ENCODE data around the gene CD96.

Gene CD96

DNA sequence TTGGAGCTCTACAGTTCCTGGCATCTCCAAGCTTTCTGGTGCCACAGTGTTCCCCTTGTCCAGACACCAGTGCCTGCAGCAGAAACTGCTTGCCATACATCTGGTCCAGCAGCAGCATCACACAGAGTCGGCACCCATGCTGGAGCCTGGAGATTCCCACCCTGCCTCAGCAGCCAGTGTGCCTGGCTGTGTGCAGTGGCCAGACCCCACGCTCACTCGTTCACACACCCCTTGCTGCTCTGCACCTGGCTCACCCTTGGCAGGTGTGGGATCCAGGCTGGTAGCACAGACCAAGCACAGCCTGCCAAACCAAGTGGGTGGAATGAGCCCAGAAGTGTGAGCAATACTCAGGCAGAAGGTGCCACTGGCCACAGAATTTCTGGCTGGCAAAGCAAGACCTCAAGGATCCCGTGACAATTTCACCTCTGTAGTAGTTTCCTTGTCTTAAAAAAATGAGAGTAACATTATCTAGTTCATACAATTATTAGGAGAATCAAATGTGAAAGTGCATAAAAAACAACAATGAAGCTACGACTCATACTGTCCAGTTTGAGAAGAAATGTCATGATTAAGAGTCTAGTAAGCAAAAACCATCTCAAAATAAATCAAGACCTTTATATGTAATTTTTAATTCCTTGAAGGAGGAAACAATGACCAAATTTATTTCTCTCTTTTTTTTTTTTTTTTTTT lies 76.1 kb downstream of the CD96 start:
- no peak overlapping the region for H3K4me3 ChIP-seq (replicated peaks; ENCODE audit: insufficient read depth, low read length)
- no peak overlapping the region for H3K27ac ChIP-seq (replicated peaks)
- no peak for DNase-seq (ENCODE audit: low read depth in 1 of 2, low spot score in 1 of 2)
- TF ChIP-seq, protein P1, sequence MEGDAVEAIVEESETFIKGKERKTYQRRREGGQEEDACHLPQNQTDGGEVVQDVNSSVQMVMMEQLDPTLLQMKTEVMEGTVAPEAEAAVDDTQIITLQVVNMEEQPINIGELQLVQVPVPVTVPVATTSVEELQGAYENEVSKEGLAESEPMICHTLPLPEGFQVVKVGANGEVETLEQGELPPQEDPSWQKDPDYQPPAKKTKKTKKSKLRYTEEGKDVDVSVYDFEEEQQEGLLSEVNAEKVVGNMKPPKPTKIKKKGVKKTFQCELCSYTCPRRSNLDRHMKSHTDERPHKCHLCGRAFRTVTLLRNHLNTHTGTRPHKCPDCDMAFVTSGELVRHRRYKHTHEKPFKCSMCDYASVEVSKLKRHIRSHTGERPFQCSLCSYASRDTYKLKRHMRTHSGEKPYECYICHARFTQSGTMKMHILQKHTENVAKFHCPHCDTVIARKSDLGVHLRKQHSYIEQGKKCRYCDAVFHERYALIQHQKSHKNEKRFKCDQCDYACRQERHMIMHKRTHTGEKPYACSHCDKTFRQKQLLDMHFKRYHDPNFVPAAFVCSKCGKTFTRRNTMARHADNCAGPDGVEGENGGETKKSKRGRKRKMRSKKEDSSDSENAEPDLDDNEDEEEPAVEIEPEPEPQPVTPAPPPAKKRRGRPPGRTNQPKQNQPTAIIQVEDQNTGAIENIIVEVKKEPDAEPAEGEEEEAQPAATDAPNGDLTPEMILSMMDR (IDR thresholded peaks at IDR 0.05; ENCODE audit: insufficient read depth, low read length): no peak
- TF ChIP-seq, protein P2, sequence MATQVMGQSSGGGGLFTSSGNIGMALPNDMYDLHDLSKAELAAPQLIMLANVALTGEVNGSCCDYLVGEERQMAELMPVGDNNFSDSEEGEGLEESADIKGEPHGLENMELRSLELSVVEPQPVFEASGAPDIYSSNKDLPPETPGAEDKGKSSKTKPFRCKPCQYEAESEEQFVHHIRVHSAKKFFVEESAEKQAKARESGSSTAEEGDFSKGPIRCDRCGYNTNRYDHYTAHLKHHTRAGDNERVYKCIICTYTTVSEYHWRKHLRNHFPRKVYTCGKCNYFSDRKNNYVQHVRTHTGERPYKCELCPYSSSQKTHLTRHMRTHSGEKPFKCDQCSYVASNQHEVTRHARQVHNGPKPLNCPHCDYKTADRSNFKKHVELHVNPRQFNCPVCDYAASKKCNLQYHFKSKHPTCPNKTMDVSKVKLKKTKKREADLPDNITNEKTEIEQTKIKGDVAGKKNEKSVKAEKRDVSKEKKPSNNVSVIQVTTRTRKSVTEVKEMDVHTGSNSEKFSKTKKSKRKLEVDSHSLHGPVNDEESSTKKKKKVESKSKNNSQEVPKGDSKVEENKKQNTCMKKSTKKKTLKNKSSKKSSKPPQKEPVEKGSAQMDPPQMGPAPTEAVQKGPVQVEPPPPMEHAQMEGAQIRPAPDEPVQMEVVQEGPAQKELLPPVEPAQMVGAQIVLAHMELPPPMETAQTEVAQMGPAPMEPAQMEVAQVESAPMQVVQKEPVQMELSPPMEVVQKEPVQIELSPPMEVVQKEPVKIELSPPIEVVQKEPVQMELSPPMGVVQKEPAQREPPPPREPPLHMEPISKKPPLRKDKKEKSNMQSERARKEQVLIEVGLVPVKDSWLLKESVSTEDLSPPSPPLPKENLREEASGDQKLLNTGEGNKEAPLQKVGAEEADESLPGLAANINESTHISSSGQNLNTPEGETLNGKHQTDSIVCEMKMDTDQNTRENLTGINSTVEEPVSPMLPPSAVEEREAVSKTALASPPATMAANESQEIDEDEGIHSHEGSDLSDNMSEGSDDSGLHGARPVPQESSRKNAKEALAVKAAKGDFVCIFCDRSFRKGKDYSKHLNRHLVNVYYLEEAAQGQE (IDR thresholded peaks at IDR 0.05; ENCODE audit: insufficient replicate concordance, low read depth): no peak
- TF ChIP-seq SPI1 (IDR thresholded peaks at IDR 0.05; ENCODE audit: borderline replicate concordance, low read depth) (no peak), GABPA (IDR thresholded peaks at IDR 0.05; ENCODE audit: low read depth) (no peak)
- H3K27me3 ChIP-seq (ENCODE audit: insufficient read depth, poor library complexity, severe bottlenecking): no peaks in the 10 kb centered on the region

DNA sequence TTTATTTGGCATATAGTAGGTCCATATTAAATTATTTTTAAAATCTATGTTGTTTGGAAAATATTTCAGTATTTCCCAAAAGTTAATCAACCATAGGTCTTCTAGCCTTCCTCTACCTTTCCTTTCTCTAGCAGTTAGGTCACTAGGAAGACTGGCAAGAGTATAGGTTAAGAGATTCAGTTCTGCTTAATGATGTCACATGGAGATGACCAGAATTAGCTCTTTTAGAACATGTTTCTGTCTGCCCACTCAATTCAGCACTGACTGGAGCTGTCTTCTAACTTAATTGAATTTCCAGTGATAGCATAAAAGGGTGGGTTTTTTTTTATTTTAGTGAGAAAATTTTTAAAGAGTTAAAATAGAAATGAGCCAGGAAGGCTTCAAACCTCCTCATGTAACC lies 76.9 kb downstream of the CD96 start:
- no peak for TF ChIP-seq GABPA (IDR thresholded peaks at IDR 0.05; ENCODE audit: low read depth)
- TF ChIP-seq, protein P1 (IDR thresholded peaks at IDR 0.05; ENCODE audit: insufficient read depth, low read length): no peak
- TF ChIP-seq, protein P2 (IDR thresholded peaks at IDR 0.05; ENCODE audit: insufficient replicate concordance, low read depth): no peak
- no peak for TF ChIP-seq POLR2AphosphoS5 (IDR thresholded peaks at IDR 0.05; ENCODE audit: low read depth)
- TF ChIP-seq SPI1 (IDR thresholded peaks at IDR 0.05; ENCODE audit: borderline replicate concordance, low read depth): no peak
- DNase-seq (ENCODE audit: low read depth in 1 of 2, low spot score in 1 of 2): no peak
- Histone ChIP-seq H3K4me3 (replicated peaks; ENCODE audit: insufficient read depth, low read length) (no peak overlapping the region), H3K27ac (replicated peaks) (no peak overlapping the region), H3K27me3 (ENCODE audit: insufficient read depth, poor library complexity, severe bottlenecking) (no peaks in the 10 kb centered on the region)

DNA sequence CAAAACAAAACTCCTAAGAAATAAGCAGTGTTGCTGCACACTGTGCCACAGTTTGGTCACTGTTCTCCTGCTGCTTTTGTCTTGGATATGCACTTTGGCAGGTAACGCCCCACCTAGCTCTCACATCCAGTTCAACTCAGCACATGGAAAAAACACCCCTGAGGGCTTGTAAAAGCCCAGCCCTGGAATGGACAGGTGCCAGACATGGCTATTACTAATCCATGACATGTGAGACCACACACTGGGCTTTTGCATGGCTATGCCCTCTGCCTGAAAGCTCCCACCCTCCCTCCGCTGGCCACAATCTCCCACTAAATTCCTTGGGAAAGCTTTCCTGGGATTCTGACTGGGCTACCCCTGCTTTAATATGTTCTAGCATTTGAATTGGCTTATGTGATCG lies 77.8 kb downstream of the CD96 start:
- H3K27ac ChIP-seq (replicated peaks): no peak overlapping the region
- no peak for DNase-seq (ENCODE audit: low read depth in 1 of 2, low spot score in 1 of 2)
- no peak for TF ChIP-seq POLR2AphosphoS5 (IDR thresholded peaks at IDR 0.05; ENCODE audit: low read depth)
- TF ChIP-seq, protein P1 (IDR thresholded peaks at IDR 0.05; ENCODE audit: insufficient read depth, low read length): no peak
- TF ChIP-seq GABPA (IDR thresholded peaks at IDR 0.05; ENCODE audit: low read depth): no peak
- TF ChIP-seq SPI1 (IDR thresholded peaks at IDR 0.05; ENCODE audit: borderline replicate concordance, low read depth): no peak
- TF ChIP-seq, protein P2 (IDR thresholded peaks at IDR 0.05; ENCODE audit: insufficient replicate concordance, low read depth): no peak

More for the DNA sequence above, 77.8 kb downstream of the CD96 start:
- Histone ChIP-seq H3K27me3 (ENCODE audit: insufficient read depth, poor library complexity, severe bottlenecking) (no peaks in the 10 kb centered on the region), H3K4me3 (replicated peaks; ENCODE audit: insufficient read depth, low read length) (no peak overlapping the region)

All from HL-60 (cell line).